GM23338 (cell line): ENCODE measurements around the gene CREB3L4. TPM values are rescaled to one million over a fixed set of nuclear protein-coding genes. Genes with fewer than 3 reads are reported as not detected.
A peak's percentile ranks its signal among the peaks of the same experiment; 100 is the strongest.

Experiments used
- ATAC-seq: fragments of 200-7000 bp; cut with Tn5 transposase; 3 replicates; pipeline ENCODE4 v1.9.1; 2020
- DNase-seq: peaks from one replicate; pipeline ENCODE4 v3.0.0-alpha.2; 2015; ENCODE audit warnings: low spot score
- H2AFZ ChIP-seq: fragments of 200-600 bp; sonication (generic); 2 replicates; pipeline ENCODE4 v1.8.0; 2016; ENCODE audit warnings: antibody characterized with exemption, mild to moderate bottlenecking, moderate library complexity
- H3F3A ChIP-seq: fragments of 200-600 bp; sonication (generic); replicated peaks from 2 replicates; pipeline ENCODE4 v1.8.0; 2017; ENCODE audit warnings: antibody characterized with exemption, mixed run types, low read depth
- H3K27ac ChIP-seq: fragments of 200-600 bp; sonication (generic); 2 replicates; pipeline ENCODE4 v1.6.1; 2016; ENCODE audit warnings: low read depth
- H3K27me3 ChIP-seq: fragments of 200-600 bp; sonication (generic); 2 replicates; pipeline ENCODE4 v1.8.0; 2016; ENCODE audit warnings: mild to moderate bottlenecking, mixed run types, moderate library complexity; ENCODE audit not compliant: insufficient read depth
- H3K36me3 ChIP-seq: fragments of 200-600 bp; sonication (generic); 2 replicates; pipeline ENCODE4 v1.8.0; 2016; ENCODE audit warnings: mild to moderate bottlenecking; ENCODE audit not compliant: insufficient read depth
- H3K4me1 ChIP-seq: fragments of 200-600 bp; sonication (generic); 2 replicates; pipeline ENCODE4 v1.8.0; 2016; ENCODE audit warnings: mild to moderate bottlenecking, moderate library complexity; ENCODE audit not compliant: insufficient read depth
- H3K4me2 ChIP-seq: fragments of 200-600 bp; sonication (generic); 2 replicates; pipeline ENCODE4 v1.7.1; 2017; ENCODE audit warnings: mixed run types
- H3K4me3 ChIP-seq: fragments of 200-600 bp; sonication (generic); 2 replicates; pipeline ENCODE4 v1.6.1; 2016; ENCODE audit warnings: mixed run types
- H3K79me2 ChIP-seq: fragments of 200-600 bp; sonication (generic); replicated peaks from 2 replicates; pipeline ENCODE4 v1.8.0; 2017; ENCODE audit warnings: mild to moderate bottlenecking; ENCODE audit not compliant: insufficient read depth
- H3K9me2 ChIP-seq: fragments of 200-600 bp; sonication (generic); 2 replicates; pipeline ENCODE4 v1.8.0; 2017; ENCODE audit not compliant: insufficient read depth
- H4K20me1 ChIP-seq: fragments of 200-600 bp; sonication (generic); replicated peaks from 2 replicates; pipeline ENCODE4 v1.8.0; 2017; ENCODE audit warnings: mild to moderate bottlenecking; ENCODE audit not compliant: insufficient read depth
- H3K27ac Mint-ChIP-seq: 2 replicates; pipeline ENCODE4 v1.8.0; 2020; ENCODE audit warnings: inconsistent platforms, mild to moderate bottlenecking, moderate library complexity, mixed read lengths
- H3K27me3 Mint-ChIP-seq: 3 replicates; pipeline ENCODE4 v1.8.0; 2022; ENCODE audit warnings: low read depth, mild to moderate bottlenecking, moderate library complexity, mixed read lengths, inconsistent platforms; ENCODE audit not compliant: insufficient read depth, poor library complexity
- H3K36me3 Mint-ChIP-seq: 3 replicates; pipeline ENCODE4 v1.8.0; 2021; ENCODE audit warnings: low read depth, mild to moderate bottlenecking, inconsistent platforms, moderate library complexity, mixed read lengths
- H3K4me1 Mint-ChIP-seq: 3 replicates; pipeline ENCODE4 v1.8.0; 2020; ENCODE audit warnings: mild to moderate bottlenecking, inconsistent platforms, mixed read lengths
- H3K4me3 Mint-ChIP-seq: 3 replicates; pipeline ENCODE4 v1.8.0; 2021; ENCODE audit warnings: moderate library complexity, mild to moderate bottlenecking, inconsistent platforms, mixed read lengths
- H3K9me3 Mint-ChIP-seq: 3 replicates; pipeline ENCODE4 v1.8.0; 2020; ENCODE audit warnings: moderate library complexity, mild to moderate bottlenecking, inconsistent platforms, mixed read lengths
- EZH2 ChIP-seq: fragments of 200-600 bp; sonication (generic); IDR thresholded peaks from one replicate; pipeline ENCODE4 v1.8.0; 2017; ENCODE audit warnings: antibody characterized with exemption, mild to moderate bottlenecking, low read depth; ENCODE audit not compliant: unreplicated experiment
- POLR2AphosphoS5 ChIP-seq: IDR thresholded peaks from 2 replicates; pipeline ENCODE4 v1.6.1; 2016; ENCODE audit warnings: antibody characterized with exemption, low read depth
- polyA plus RNA-seq: library from polyadenylated mRNA; unstranded; fragments of >200 nt; fragmentation: Nextera tagmentation; extraction: Ambion mirVana; gene quantifications from 2 replicates; pipeline ENCODE4 v1.2.1, GENCODE V29; 2016
- total RNA-seq: library from RNA; depleted of rRNA; stranded (reverse); fragments of >200 nt; shearing (Covaris generic); gene quantifications from 2 replicates; pipeline ENCODE4 v1.2.3, GENCODE V29; 2014
- TF ChIP-seq, protein P1 (sequence below): fragments of 250-450 bp; sonication (Bioruptor Pico); IDR thresholded peaks from 2 replicates; pipeline ENCODE4 v1.5.0; 2020; ENCODE audit warnings: mild to moderate bottlenecking, moderate library complexity
- TF ChIP-seq, protein P2 (sequence below): IDR thresholded peaks from 2 replicates; pipeline ENCODE4 v1.6.1; 2016; ENCODE audit warnings: antibody characterized with exemption
- TF ChIP-seq, protein P3 (sequence below), 2 experiments: fragments of 200-600 bp in 1 of 2; sonication (generic) in 1 of 2; conservative IDR thresholded peaks; 2 replicates each; pipeline versions ENCODE4 v1.5.1 to v1.6.1; 2016 to 2017; ENCODE audit warnings: antibody characterized with exemption in 2 of 2, low read depth in 2 of 2, mild to moderate bottlenecking in 2 of 2, moderate library complexity in 1 of 2

The CREB3L4 gene
- total and polyA plus RNA-seq, 2 experiments from 2014 or later = 19.3 to 26.8 TPM

DNA sequence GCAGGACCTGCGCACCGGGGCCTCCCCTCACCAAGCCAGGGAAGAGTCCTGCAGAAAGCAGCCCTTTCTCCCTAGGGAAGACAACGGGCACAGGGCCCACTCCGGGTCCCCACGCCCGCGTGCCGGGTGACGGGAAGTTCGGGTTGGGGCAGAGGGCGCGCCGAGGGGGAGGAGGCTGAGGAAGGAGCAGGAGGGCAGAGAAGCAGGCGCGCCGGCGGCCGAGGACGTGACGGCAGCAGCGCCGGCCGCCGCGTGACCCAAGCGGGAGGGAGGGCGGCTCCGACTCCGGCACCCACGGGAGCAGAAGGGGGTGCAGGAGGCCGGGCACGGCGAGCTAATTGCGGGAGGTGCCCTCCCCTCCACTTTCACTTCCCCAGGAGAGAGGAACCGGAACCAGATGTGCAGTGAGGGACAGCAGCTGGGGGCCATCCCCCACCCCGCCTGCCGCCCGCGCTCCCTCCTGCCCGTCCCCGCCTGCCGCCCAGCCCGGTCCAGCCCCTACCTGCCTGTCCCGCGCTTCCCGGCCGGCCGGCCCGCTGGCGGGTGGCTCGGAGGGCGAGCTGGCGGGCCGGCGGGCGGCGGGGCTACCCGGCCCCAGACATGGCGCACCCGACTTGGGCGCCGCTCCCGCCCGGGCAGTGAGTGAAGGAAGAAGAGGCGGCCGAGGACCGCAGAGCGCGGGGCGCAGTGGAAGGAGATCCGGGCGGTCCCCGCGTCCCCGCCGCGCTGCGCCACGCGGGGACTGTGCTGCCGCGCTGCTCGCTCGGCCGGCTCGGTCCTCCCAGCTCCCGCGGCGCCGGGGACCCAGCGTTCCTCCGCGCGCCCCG is 21.7 kb upstream of the CREB3L4 start (continued):
- TF ChIP-seq, protein P1, sequence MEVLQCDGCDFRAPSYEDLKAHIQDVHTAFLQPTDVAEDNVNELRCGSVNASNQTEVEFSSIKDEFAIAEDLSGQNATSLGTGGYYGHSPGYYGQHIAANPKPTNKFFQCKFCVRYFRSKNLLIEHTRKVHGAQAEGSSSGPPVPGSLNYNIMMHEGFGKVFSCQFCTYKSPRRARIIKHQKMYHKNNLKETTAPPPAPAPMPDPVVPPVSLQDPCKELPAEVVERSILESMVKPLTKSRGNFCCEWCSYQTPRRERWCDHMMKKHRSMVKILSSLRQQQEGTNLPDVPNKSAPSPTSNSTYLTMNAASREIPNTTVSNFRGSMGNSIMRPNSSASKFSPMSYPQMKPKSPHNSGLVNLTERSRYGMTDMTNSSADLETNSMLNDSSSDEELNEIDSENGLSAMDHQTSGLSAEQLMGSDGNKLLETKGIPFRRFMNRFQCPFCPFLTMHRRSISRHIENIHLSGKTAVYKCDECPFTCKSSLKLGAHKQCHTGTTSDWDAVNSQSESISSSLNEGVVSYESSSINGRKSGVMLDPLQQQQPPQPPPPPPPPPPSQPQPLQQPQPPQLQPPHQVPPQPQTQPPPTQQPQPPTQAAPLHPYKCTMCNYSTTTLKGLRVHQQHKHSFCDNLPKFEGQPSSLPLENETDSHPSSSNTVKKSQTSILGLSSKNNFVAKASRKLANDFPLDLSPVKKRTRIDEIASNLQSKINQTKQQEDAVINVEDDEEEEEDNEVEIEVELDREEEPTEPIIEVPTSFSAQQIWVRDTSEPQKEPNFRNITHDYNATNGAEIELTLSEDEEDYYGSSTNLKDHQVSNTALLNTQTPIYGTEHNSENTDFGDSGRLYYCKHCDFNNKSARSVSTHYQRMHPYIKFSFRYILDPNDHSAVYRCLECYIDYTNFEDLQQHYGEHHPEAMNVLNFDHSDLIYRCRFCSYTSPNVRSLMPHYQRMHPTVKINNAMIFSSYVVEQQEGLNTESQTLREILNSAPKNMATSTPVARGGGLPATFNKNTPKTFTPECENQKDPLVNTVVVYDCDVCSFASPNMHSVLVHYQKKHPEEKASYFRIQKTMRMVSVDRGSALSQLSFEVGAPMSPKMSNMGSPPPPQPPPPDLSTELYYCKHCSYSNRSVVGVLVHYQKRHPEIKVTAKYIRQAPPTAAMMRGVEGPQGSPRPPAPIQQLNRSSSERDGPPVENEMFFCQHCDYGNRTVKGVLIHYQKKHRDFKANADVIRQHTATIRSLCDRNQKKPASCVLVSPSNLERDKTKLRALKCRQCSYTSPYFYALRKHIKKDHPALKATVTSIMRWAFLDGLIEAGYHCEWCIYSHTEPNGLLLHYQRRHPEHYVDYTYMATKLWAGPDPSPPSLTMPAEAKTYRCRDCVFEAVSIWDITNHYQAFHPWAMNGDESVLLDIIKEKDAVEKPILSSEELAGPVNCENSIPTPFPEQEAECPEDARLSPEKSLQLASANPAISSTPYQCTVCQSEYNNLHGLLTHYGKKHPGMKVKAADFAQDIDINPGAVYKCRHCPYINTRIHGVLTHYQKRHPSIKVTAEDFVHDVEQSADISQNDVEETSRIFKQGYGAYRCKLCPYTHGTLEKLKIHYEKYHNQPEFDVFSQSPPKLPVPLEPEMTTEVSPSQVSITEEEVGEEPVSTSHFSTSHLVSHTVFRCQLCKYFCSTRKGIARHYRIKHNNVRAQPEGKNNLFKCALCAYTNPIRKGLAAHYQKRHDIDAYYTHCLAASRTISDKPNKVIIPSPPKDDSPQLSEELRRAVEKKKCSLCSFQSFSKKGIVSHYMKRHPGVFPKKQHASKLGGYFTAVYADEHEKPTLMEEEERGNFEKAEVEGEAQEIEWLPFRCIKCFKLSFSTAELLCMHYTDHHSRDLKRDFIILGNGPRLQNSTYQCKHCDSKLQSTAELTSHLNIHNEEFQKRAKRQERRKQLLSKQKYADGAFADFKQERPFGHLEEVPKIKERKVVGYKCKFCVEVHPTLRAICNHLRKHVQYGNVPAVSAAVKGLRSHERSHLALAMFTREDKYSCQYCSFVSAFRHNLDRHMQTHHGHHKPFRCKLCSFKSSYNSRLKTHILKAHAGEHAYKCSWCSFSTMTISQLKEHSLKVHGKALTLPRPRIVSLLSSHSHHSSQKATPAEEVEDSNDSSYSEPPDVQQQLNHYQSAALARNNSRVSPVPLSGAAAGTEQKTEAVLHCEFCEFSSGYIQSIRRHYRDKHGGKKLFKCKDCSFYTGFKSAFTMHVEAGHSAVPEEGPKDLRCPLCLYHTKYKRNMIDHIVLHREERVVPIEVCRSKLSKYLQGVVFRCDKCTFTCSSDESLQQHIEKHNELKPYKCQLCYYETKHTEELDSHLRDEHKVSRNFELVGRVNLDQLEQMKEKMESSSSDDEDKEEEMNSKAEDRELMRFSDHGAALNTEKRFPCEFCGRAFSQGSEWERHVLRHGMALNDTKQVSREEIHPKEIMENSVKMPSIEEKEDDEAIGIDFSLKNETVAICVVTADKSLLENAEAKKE = no peak
- no peak for TF ChIP-seq EZH2
- TF ChIP-seq POLR2AphosphoS5 = 0 out of 2 replicates have a peak, but pooled peaks have one; percentile 29

DNA sequence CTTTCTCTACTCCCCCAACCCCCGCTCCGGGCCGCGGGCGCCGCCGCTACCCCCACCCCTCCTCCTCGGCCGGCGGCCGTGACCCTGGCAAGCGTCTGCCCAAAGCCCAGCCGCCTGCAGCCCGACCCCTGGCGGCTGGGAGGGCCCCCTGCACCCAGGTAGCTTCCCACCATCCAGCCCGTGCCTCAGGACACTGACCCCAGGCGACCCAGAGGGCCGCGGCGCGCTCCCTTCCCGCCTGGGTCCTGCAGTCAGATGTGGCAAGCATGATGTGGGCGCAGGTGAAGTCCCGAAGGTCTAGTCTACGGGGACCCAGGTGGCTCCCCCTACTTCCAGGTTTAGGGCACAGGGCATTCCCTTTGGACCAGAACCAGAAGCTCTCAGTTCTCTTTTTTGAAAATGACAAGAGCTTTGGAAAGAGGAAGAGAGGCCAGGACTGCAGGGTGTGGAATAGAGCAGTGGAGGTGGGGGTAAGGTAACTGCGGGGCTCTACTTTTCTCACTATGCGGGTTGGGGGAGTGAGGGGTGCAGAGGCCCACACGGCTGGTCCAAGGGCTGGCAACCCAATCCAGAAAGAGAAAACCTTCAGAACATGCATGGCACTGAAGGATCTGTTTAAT is 21.0 kb upstream of the CREB3L4 start, which contains the start of gene DENND4B:
DENND4B (minus strand) TSS at position 97 of the 620 bp plus-strand sequence. CDS start 2,344 bp downstream, outside the sequence.
- Mint-ChIP-seq H3K27ac (peak within 1 kb of the TSS; percentile 73), H3K9me3 (no peaks in the 10 kb centered on the region; the same call in 2 of the 3 replicates), H3K4me3 (peak within 1 kb of the TSS; percentile 87), H3K27me3 (peaks cover 15% of the 10 kb centered on the region), H3K4me1 (peaks cover 18% of the 10 kb centered on the region), H3K36me3 (peaks cover 48% of the 10 kb centered on the region)
- ATAC-seq (peak; percentile 92), DNase-seq (peak; percentile 95)
- Histone ChIP-seq H3K27me3 (no peaks in the 10 kb centered on the region), H3K4me2 (peak within 1 kb of the TSS; percentile 99), H3K79me2 (peaks cover 20% of the 10 kb centered on the region), H3K36me3 (peaks cover 14% of the 10 kb centered on the region; the same call in 1 of the 2 replicates), H2AFZ (peak within 1 kb of the TSS; percentile 72), H3F3A (peaks cover 5% of the 10 kb centered on the region; the same call in 1 of the 2 replicates), H3K9me2 (no peaks in the 10 kb centered on the region), H3K27ac (peak within 1 kb of the TSS; percentile 72; the same call in 1 of the 2 replicates), H3K4me1 (peaks cover 10% of the 10 kb centered on the region; the same call in 1 of the 2 replicates), H3K4me3 (peak within 1 kb of the TSS; percentile 95), H4K20me1 (peaks cover 10% of the 10 kb centered on the region; the same call in 1 of the 2 replicates)
- TF ChIP-seq, protein P2, sequence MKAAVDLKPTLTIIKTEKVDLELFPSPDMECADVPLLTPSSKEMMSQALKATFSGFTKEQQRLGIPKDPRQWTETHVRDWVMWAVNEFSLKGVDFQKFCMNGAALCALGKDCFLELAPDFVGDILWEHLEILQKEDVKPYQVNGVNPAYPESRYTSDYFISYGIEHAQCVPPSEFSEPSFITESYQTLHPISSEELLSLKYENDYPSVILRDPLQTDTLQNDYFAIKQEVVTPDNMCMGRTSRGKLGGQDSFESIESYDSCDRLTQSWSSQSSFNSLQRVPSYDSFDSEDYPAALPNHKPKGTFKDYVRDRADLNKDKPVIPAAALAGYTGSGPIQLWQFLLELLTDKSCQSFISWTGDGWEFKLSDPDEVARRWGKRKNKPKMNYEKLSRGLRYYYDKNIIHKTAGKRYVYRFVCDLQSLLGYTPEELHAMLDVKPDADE = no peak
- TF ChIP-seq, protein P3, sequence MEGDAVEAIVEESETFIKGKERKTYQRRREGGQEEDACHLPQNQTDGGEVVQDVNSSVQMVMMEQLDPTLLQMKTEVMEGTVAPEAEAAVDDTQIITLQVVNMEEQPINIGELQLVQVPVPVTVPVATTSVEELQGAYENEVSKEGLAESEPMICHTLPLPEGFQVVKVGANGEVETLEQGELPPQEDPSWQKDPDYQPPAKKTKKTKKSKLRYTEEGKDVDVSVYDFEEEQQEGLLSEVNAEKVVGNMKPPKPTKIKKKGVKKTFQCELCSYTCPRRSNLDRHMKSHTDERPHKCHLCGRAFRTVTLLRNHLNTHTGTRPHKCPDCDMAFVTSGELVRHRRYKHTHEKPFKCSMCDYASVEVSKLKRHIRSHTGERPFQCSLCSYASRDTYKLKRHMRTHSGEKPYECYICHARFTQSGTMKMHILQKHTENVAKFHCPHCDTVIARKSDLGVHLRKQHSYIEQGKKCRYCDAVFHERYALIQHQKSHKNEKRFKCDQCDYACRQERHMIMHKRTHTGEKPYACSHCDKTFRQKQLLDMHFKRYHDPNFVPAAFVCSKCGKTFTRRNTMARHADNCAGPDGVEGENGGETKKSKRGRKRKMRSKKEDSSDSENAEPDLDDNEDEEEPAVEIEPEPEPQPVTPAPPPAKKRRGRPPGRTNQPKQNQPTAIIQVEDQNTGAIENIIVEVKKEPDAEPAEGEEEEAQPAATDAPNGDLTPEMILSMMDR (conservative IDR thresholded peaks at IDR 0.05; ENCODE audit: low read depth in 2 of 2) = peak; percentile 69 to 91
- TF ChIP-seq POLR2AphosphoS5 = peak; percentile 52
